GM10266 (cell line): Measurements from ENCODE around the gene NAE1.
A peak's percentile ranks its signal among the peaks of the same experiment; 100 is the strongest.

Source experiments
- DNase-seq: peaks from one replicate; pipeline ENCODE4 v3.0.0; 2012; ENCODE audit errors: extremely low spot score
- CTCF ChIP-seq: IDR thresholded peaks from 2 replicates; pipeline ENCODE4 v1.5.1; 2012; ENCODE audit warnings: mild to moderate bottlenecking, low read depth; ENCODE audit not compliant: control insufficient read depth, insufficient read depth; ENCODE audit errors: missing control alignments

NAE1 gene

GRCh38 chr16:66830422-66831404 is at the start of gene NAE1:
NAE1 (minus strand) TSS chr16:66830976; CDS start chr16:66830899, 77 bp downstream.
- peak; percentile 100 for TF ChIP-seq CTCF
- DNase-seq = peak; percentile 97

GRCh38 chr16:66878067-66878466 is 47.3 kb upstream of the NAE1 start:
- no peak for TF ChIP-seq CTCF
- DNase-seq = peak; percentile 38

GRCh38 chr16:66874079-66874775 is 43.5 kb upstream of the NAE1 start:
- TF ChIP-seq CTCF = no peak
- no peak for DNase-seq

GRCh38 chr16:66873685-66874055 is 42.9 kb upstream of the NAE1 start:
- TF ChIP-seq CTCF = no peak
- DNase-seq = no peak

- peak; percentile 95 for TF ChIP-seq CTCF
- DNase-seq = peak; percentile 79
Observed at GRCh38 chr16:66872943-66873684, 42.3 kb upstream of the NAE1 start.

GRCh38 chr16:66872559-66872942 is 41.8 kb upstream of the NAE1 start:
- TF ChIP-seq CTCF = no peak
- no peak for DNase-seq
